Mesenchymal stem cell (in vitro differentiated cells and primary cell): Measurements from ENCODE around the gene GRIK2.
"Not testable (repeated sequence)": the region's sequence is repeated elsewhere in the genome, so short reads cannot be mapped to it uniquely, and the experiment has no call there.

Source experiments
- DNase-seq: peaks from one replicate; pipeline ENCODE4 v3.0.0-alpha.2; 2013
- H2AFZ ChIP-seq: one replicate; pipeline ENCODE4 v1.6.1; 2013; ENCODE audit warnings: low read depth, mild to moderate bottlenecking, control low read depth, inconsistent platforms, low read length, moderate library complexity
- H2AK5ac ChIP-seq: 2 replicates; pipeline ENCODE4 v1.6.1; 2013; ENCODE audit warnings: low read length, moderate library complexity, mild to moderate bottlenecking, inconsistent platforms; ENCODE audit not compliant: severe bottlenecking
- H2BK120ac ChIP-seq: one replicate; pipeline ENCODE4 v1.6.1; 2013; ENCODE audit warnings: low read depth, mild to moderate bottlenecking, inconsistent platforms, low read length, moderate library complexity
- H2BK12ac ChIP-seq, 2 experiments: one replicate each; pipeline ENCODE4 v1.6.1; 2013; ENCODE audit warnings: inconsistent platforms in 2 of 2, low read length in 2 of 2, mild to moderate bottlenecking in 2 of 2, moderate library complexity in 2 of 2, control low read depth in 1 of 2
- H2BK15ac ChIP-seq: one replicate; pipeline ENCODE4 v1.6.1; 2013; ENCODE audit warnings: mild to moderate bottlenecking, low read depth, inconsistent platforms; ENCODE audit not compliant: poor library complexity, severe bottlenecking
- H2BK5ac ChIP-seq: 2 replicates; pipeline ENCODE4 v1.6.1; 2013; ENCODE audit warnings: low read depth, mild to moderate bottlenecking, low read length, control low read depth, inconsistent platforms; ENCODE audit not compliant: poor library complexity, severe bottlenecking
- H3K14ac ChIP-seq, 2 experiments: one replicate each; pipeline ENCODE4 v1.6.1; 2013; ENCODE audit warnings: inconsistent platforms in 2 of 2, low read length in 2 of 2, control low read depth in 1 of 2, mild to moderate bottlenecking in 1 of 2, moderate library complexity in 1 of 2
- H3K18ac ChIP-seq, 2 experiments: one replicate each; pipeline ENCODE4 v1.6.1; 2013; ENCODE audit warnings: inconsistent platforms in 2 of 2, low read length in 2 of 2, control low read depth in 1 of 2, low read depth in 1 of 2, mild to moderate bottlenecking in 1 of 2
- H3K23ac ChIP-seq, 2 experiments: one replicate each; pipeline ENCODE4 v1.6.1; 2013; ENCODE audit warnings: inconsistent platforms in 2 of 2, low read length in 2 of 2, mild to moderate bottlenecking in 2 of 2, moderate library complexity in 2 of 2, control low read depth in 1 of 2
- H3K27ac ChIP-seq: 2 replicates; pipeline ENCODE4 v1.5.1; 2013; ENCODE audit warnings: mild to moderate bottlenecking, moderate library complexity, low read length, control low read depth, inconsistent platforms; ENCODE audit not compliant: poor library complexity, severe bottlenecking
- H3K27me3 ChIP-seq, 2 experiments: 2 replicates each; pipeline versions ENCODE4 v1.6.1 to v1.7.0; 2013; ENCODE audit warnings: low read length in 2 of 2, mild to moderate bottlenecking in 2 of 2, moderate library complexity in 2 of 2, control low read depth in 1 of 2, inconsistent platforms in 1 of 2; ENCODE audit not compliant: control insufficient read depth in 1 of 2, insufficient read depth in 1 of 2
- H3K36me3 ChIP-seq, 2 experiments: 2 replicates each; pipeline versions ENCODE4 v1.6.1 to v1.7.0; 2013; ENCODE audit warnings: low read length in 2 of 2, control low read depth in 1 of 2, inconsistent platforms in 1 of 2, low read depth in 1 of 2, mild to moderate bottlenecking in 1 of 2; ENCODE audit not compliant: insufficient read depth in 2 of 2, control insufficient read depth in 1 of 2
- H3K4ac ChIP-seq, 2 experiments: one replicate each; pipeline ENCODE4 v1.6.1; 2013; ENCODE audit warnings: inconsistent platforms in 2 of 2, low read length in 2 of 2, mild to moderate bottlenecking in 2 of 2, moderate library complexity in 2 of 2, control low read depth in 1 of 2, low read depth in 1 of 2
- H3K4me1 ChIP-seq: 2 replicates; pipeline ENCODE4 v1.6.1; 2013; ENCODE audit warnings: low read depth, low read length, control low read depth; ENCODE audit not compliant: control insufficient read depth, insufficient read depth
- H3K4me2 ChIP-seq: 2 replicates; pipeline ENCODE4 v1.6.1; 2013; ENCODE audit warnings: low read length, mild to moderate bottlenecking, inconsistent platforms; ENCODE audit not compliant: poor library complexity, severe bottlenecking
- H3K4me3 ChIP-seq, 2 experiments: 2 replicates each; pipeline versions ENCODE4 v1.5.1 to v1.7.0; 2013; ENCODE audit warnings: low read length in 2 of 2, mild to moderate bottlenecking in 2 of 2, control low read depth in 1 of 2, low read depth in 1 of 2; ENCODE audit not compliant: insufficient read depth in 1 of 2
- H3K79me1 ChIP-seq: replicated peaks from 2 replicates; pipeline ENCODE4 v1.6.1; 2013; ENCODE audit warnings: mild to moderate bottlenecking, control low read depth, low read length, inconsistent platforms; ENCODE audit not compliant: poor library complexity, severe bottlenecking
- H3K9ac ChIP-seq: 2 replicates; pipeline ENCODE4 v1.7.0; 2013; ENCODE audit warnings: mild to moderate bottlenecking, low read length, moderate library complexity
- H3K9me3 ChIP-seq: 2 replicates; pipeline ENCODE4 v1.7.0; 2013; ENCODE audit warnings: mild to moderate bottlenecking, low read length; ENCODE audit not compliant: control insufficient read depth
- H4K8ac ChIP-seq: one replicate; pipeline ENCODE4 v1.6.1; 2013; ENCODE audit warnings: inconsistent platforms, mild to moderate bottlenecking, low read length, moderate library complexity
- H4K91ac ChIP-seq: one replicate; pipeline ENCODE4 v1.6.1; 2013; ENCODE audit warnings: mild to moderate bottlenecking, low read length, inconsistent platforms
- WGBS: methylation state at CpG from one replicate; pipeline ENCODE4 v1.1.7; 2013; ENCODE audit warnings: mixed read lengths; 5-methylcytosine and 5-hydroxymethylcytosine counted together

Gene GRIK2

DNA sequence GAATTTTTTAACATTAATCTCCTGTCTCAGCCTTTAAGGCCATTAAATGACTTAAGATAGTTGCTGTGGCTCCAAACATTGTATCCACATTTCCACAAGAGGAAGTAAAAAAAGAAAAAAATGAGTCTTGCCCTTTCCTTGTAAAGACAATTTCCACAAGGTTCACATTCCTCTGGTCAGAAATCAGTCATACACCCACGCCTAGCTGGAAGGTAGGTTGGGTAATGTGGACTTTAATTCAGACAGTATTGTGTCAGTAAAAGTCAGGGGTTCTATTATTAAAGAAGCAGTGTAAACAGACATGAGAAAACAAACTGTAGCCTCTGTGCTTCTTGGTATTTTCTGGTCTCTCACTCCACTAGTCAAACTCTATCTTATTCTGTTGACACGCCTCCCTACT lies 682.0 kb downstream of the GRIK2 start:
- H4K8ac ChIP-seq, result no peak overlapping the region
- H2BK15ac ChIP-seq, result no peak overlapping the region
- no peak overlapping the region for H3K4ac ChIP-seq
- H3K27me3 ChIP-seq, result no peaks in the 10 kb centered on the region
- no peak overlapping the region for H4K91ac ChIP-seq
- no peak overlapping the region for H3K18ac ChIP-seq
- no peak overlapping the region for H2AFZ ChIP-seq
- H2BK12ac ChIP-seq, result no peak overlapping the region
- H3K9ac ChIP-seq, result no peak overlapping the region
- H3K4me3 ChIP-seq, result no peak overlapping the region
- no peak overlapping the region for H2AK5ac ChIP-seq
- no peak overlapping the region for H3K4me2 ChIP-seq
- no peaks in the 10 kb centered on the region for H3K36me3 ChIP-seq
- H3K27ac ChIP-seq, result no peak overlapping the region
- H3K23ac ChIP-seq, result no peak overlapping the region
- H2BK5ac ChIP-seq, result no peak overlapping the region
- 93% methylated on average over 1 of the region's 2 CpGs for WGBS
- no peak overlapping the region for H3K14ac ChIP-seq
- H3K9me3 ChIP-seq, result peaks cover 12% of the 10 kb centered on the region
- H3K4me1 ChIP-seq, result no peaks in the 10 kb centered on the region
- no peak for DNase-seq
- H3K79me1 ChIP-seq, result no peaks in the 10 kb centered on the region
- H2BK120ac ChIP-seq, result no peak overlapping the region

GRCh38 chr6:102085257-102085656 lies 691.7 kb downstream of the GRIK2 start:
- no peak overlapping the region for H2BK15ac ChIP-seq
- H3K27me3 ChIP-seq, result no peaks in the 10 kb centered on the region
- H2BK120ac ChIP-seq, result no peak overlapping the region
- no peak overlapping the region for H4K91ac ChIP-seq
- no peak overlapping the region for H2BK12ac ChIP-seq
- DNase-seq, result peak; percentile 44
- no peak overlapping the region for H3K9ac ChIP-seq
- no peak overlapping the region for H2BK5ac ChIP-seq
- no peaks in the 10 kb centered on the region for H3K79me1 ChIP-seq
- no peak overlapping the region for H4K8ac ChIP-seq
- H3K4me2 ChIP-seq, result no peak overlapping the region
- H3K9me3 ChIP-seq, result no peaks in the 10 kb centered on the region
- no peak overlapping the region for H3K4ac ChIP-seq
- no peak overlapping the region for H3K18ac ChIP-seq
- H3K14ac ChIP-seq, result no peak overlapping the region
- no peak overlapping the region for H3K27ac ChIP-seq
- no peak overlapping the region for H2AFZ ChIP-seq
- no peaks in the 10 kb centered on the region for H3K36me3 ChIP-seq
- no CpG with 5 or more reads among the region's 2 CpGs for WGBS
- H2AK5ac ChIP-seq, result no peak overlapping the region
- no peak overlapping the region for H3K23ac ChIP-seq
- H3K4me3 ChIP-seq, result no peak overlapping the region
- no peaks in the 10 kb centered on the region for H3K4me1 ChIP-seq

GRCh38 chr6:102088160-102088559 lies 694.7 kb downstream of the GRIK2 start:
- H4K8ac ChIP-seq, H3K9ac ChIP-seq, H3K36me3 ChIP-seq, H3K27ac ChIP-seq, H2BK120ac ChIP-seq, H3K23ac ChIP-seq, H3K79me1 ChIP-seq, H3K9me3 ChIP-seq, H2BK12ac ChIP-seq, H2BK15ac ChIP-seq, H3K27me3 ChIP-seq, H4K91ac ChIP-seq, H3K4me3 ChIP-seq, H3K4me2 ChIP-seq, H3K18ac ChIP-seq, H2AFZ ChIP-seq, H3K14ac ChIP-seq, H2BK5ac ChIP-seq, DNase-seq, H3K4me1 ChIP-seq, H2AK5ac ChIP-seq, H3K4ac ChIP-seq: not testable (repeated sequence)
- 97% methylated on average over 18 of the region's 19 CpGs for WGBS

GRCh38 chr6:102114402-102114801 lies 720.9 kb downstream of the GRIK2 start:
- 40% methylated on average over 1 of the region's 2 CpGs for WGBS
- Histone ChIP-seq H3K18ac (no peak overlapping the region), H4K8ac (no peak overlapping the region), H3K27me3 (no peaks in the 10 kb centered on the region), H3K4me2 (no peak overlapping the region), H3K4me3 (no peak overlapping the region), H3K36me3 (no peaks in the 10 kb centered on the region), H3K9me3 (peaks cover 9% of the 10 kb centered on the region), H2BK12ac (no peak overlapping the region), H3K4ac (no peak overlapping the region), H3K9ac (no peak overlapping the region), H3K27ac (no peak overlapping the region), H3K4me1 (no peaks in the 10 kb centered on the region), H2AK5ac (no peak overlapping the region), H2BK120ac (no peak overlapping the region), H2BK15ac (no peak overlapping the region), H3K79me1 (no peaks in the 10 kb centered on the region), H4K91ac (no peak overlapping the region), H3K14ac (no peak overlapping the region), H3K23ac (no peak overlapping the region), H2BK5ac (no peak overlapping the region), H2AFZ (no peak overlapping the region)
- DNase-seq, result no peak
